ENCODE measurements around the gene IL1RAP.

IL1RAP gene

DNA sequence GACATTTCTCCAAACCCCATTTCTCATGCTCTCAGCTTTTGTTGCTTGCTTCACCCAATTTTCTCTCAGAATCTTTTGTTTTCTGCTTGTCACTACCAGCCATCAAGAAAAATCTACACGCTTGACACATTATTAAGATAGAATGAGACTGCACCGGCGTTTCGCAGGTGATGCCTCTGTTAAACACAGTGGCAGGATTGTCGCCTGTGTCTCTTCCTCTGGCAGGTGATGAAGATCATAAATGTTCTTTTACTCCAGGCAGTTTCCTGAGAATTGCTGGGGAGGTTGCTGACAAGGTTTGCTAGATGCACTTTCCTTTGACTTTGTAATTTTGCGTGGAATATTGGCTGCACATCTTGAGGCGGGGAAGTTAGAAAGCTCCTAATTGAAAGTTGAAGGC, 75.4 kb downstream of the IL1RAP start:
- no peak for TF ChIP-seq CTCF (IDR thresholded peaks at IDR 0.05; ENCODE audit: low read depth, low read length, missing control alignments)
- in situ Hi-C loops (cut with HindIII; ENCODE audit: low pct_ligation_motif_present, low sequenced_read_pairs): no loop called here
- H3K36me3 ChIP-seq (replicated peaks): no peaks in the 10 kb centered on the region
- no peak overlapping the region for H3K27ac ChIP-seq
- no peaks in the 10 kb centered on the region for H3K27me3 ChIP-seq (replicated peaks)
- H3K4me3 ChIP-seq (ENCODE audit: low read depth, low read length): no peak overlapping the region
- DNase-seq: no peak

GRCh38 chr3:190591080-190591479, 77.2 kb downstream of the IL1RAP start:
- Histone ChIP-seq H3K27ac (no peak overlapping the region), H3K36me3 (replicated peaks) (no peaks in the 10 kb centered on the region), H3K4me3 (ENCODE audit: low read depth, low read length) (no peak overlapping the region), H3K27me3 (replicated peaks) (no peaks in the 10 kb centered on the region)
- DNase-seq: no peak
- in situ Hi-C loops (cut with HindIII; ENCODE audit: low pct_ligation_motif_present, low sequenced_read_pairs): no loop called here
- no peak for TF ChIP-seq CTCF (IDR thresholded peaks at IDR 0.05; ENCODE audit: low read depth, low read length, missing control alignments)

DNA sequence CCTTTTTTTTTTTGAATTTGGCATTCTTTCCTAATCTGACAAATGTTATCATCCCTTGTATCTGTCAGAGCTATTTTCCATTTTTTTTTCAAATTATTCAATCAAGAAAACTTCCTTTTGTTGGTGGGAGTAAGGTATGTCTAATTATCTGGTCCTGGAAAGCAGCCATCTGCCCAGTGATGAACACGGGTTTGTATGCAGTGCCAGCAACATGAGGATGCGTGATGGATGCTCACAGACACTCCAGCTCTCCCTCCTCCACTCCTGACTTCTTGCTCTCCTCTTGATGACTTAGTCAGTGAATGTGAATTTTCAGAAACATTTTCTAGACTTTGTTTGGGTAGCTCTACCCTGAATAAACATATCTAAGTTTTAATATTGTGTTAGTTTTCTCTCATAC, 79.2 kb downstream of the IL1RAP start:
- TF ChIP-seq CTCF (IDR thresholded peaks at IDR 0.05; ENCODE audit: low read depth, low read length, missing control alignments): no peak
- in situ Hi-C loops (cut with HindIII; ENCODE audit: low pct_ligation_motif_present, low sequenced_read_pairs): no loop called here
- Histone ChIP-seq H3K4me3 (ENCODE audit: low read depth, low read length) (no peak overlapping the region), H3K27me3 (replicated peaks) (no peaks in the 10 kb centered on the region), H3K36me3 (replicated peaks) (no peaks in the 10 kb centered on the region), H3K27ac (no peak overlapping the region)
- DNase-seq: no peak

DNA sequence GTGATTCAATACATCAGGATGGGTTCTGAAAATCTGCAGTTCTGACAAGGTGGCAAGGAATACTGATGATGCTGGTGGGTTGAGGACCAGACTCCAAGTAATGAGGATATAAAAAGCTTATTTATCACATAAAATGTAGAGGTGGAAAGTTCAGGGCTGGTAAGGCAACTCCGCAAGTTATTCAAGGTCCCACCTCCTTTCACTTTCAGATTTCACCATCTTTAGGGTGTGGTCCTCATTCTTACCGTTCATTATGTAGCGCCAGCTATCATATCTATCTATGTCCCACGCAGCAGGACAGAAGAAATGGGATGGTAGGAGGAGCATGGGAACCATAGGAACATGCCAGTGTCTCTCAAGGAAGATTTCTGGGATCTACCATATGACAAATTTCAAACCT, 80.3 kb downstream of the IL1RAP start:
- Histone ChIP-seq H3K4me3 (ENCODE audit: low read depth, low read length) (no peak overlapping the region), H3K27me3 (replicated peaks) (no peaks in the 10 kb centered on the region), H3K36me3 (replicated peaks) (no peaks in the 10 kb centered on the region), H3K27ac (no peak overlapping the region)
- DNase-seq: no peak
- in situ Hi-C loops (cut with HindIII; ENCODE audit: low pct_ligation_motif_present, low sequenced_read_pairs): no loop called here
- TF ChIP-seq CTCF (IDR thresholded peaks at IDR 0.05; ENCODE audit: low read depth, low read length, missing control alignments): no peak

- Histone ChIP-seq H3K36me3 (replicated peaks) (no peaks in the 10 kb centered on the region), H3K4me3 (ENCODE audit: low read depth, low read length) (no peak overlapping the region), H3K27ac (no peak overlapping the region), H3K27me3 (replicated peaks) (no peaks in the 10 kb centered on the region)
- in situ Hi-C loops (cut with HindIII; ENCODE audit: low pct_ligation_motif_present, low sequenced_read_pairs): no loop called here
- no peak for DNase-seq
- TF ChIP-seq CTCF (IDR thresholded peaks at IDR 0.05; ENCODE audit: low read depth, low read length, missing control alignments): no peak
Measured at GRCh38 chr3:190595179-190595795, 81.4 kb downstream of the IL1RAP start.

- TF ChIP-seq CTCF (IDR thresholded peaks at IDR 0.05; ENCODE audit: low read depth, low read length, missing control alignments): no peak
- H3K36me3 ChIP-seq (replicated peaks): no peaks in the 10 kb centered on the region
- in situ Hi-C loops (cut with HindIII; ENCODE audit: low pct_ligation_motif_present, low sequenced_read_pairs): no loop called here
- H3K27me3 ChIP-seq (replicated peaks): no peaks in the 10 kb centered on the region
- DNase-seq: no peak
- H3K4me3 ChIP-seq (ENCODE audit: low read depth, low read length): no peak overlapping the region
- no peak overlapping the region for H3K27ac ChIP-seq
Measured at GRCh38 chr3:190595807-190596206, 81.9 kb downstream of the IL1RAP start.

Data from brain microvascular endothelial cell (primary cell).